ENCODE measurements around the gene RIMS3.

The RIMS3 gene

GRCh38 chr1:40692429-40692895 lies 27.0 kb upstream of the RIMS3 start:
- Histone ChIP-seq H3K9me3 (ENCODE audit: control insufficient read depth in 5 of 5, low read length in 5 of 5) (no peaks in the 10 kb centered on the region), H3K9ac (ENCODE audit: low read length in 5 of 5) (peak overlapping the region; percentile 48 to 99 (median 92)), H3K4me3 (ENCODE audit: low read depth in 1 of 5, low read length in 5 of 5) (peak overlapping the region; percentile 76 to 97 (median 84)), H3K36me3 (ENCODE audit: control insufficient read depth in 5 of 5, insufficient read depth in 5 of 5, low read length in 5 of 5) (no peaks in the 10 kb centered on the region), H3K27me3 (ENCODE audit: control insufficient read depth in 5 of 5, insufficient read depth in 4 of 5, low read length in 5 of 5) (no peaks in the 10 kb centered on the region), H3K27ac (ENCODE audit: low read depth, low read length) (peak overlapping the region; percentile 93), H3K4me1 (ENCODE audit: control insufficient read depth in 5 of 5, insufficient read depth in 5 of 5, low read length in 5 of 5) (peaks cover 0 to 24% (median 21%) of the 10 kb centered on the region in 5 donors)

GRCh38 chr1:40691538-40692428 lies 26.3 kb upstream of the RIMS3 start, which contains the start of gene NFYC:
NFYC (plus strand) TSS chr1:40691704; CDS start chr1:40738844, 47,140 bp downstream.
- Histone ChIP-seq H3K9ac (ENCODE audit: low read length in 5 of 5) (peak within 1 kb of the TSS; percentile 48 to 99 (median 92)), H3K4me3 (ENCODE audit: low read depth in 1 of 5, low read length in 5 of 5) (peak within 1 kb of the TSS; percentile 76 to 97 (median 84)), H3K27ac (ENCODE audit: low read depth, low read length) (peak within 1 kb of the TSS; percentile 93), H3K36me3 (ENCODE audit: control insufficient read depth in 5 of 5, insufficient read depth in 5 of 5, low read length in 5 of 5) (peaks cover 0 to 3% (median 0%) of the 10 kb centered on the region in 5 donors), H3K4me1 (ENCODE audit: control insufficient read depth in 5 of 5, insufficient read depth in 5 of 5, low read length in 5 of 5) (peaks cover 0 to 24% (median 21%) of the 10 kb centered on the region in 5 donors), H3K27me3 (ENCODE audit: control insufficient read depth in 5 of 5, insufficient read depth in 4 of 5, low read length in 5 of 5) (no peaks in the 10 kb centered on the region), H3K9me3 (ENCODE audit: control insufficient read depth in 5 of 5, low read length in 5 of 5) (no peaks in the 10 kb centered on the region)

- peak overlapping the region; percentile 93 for H3K27ac ChIP-seq (ENCODE audit: low read depth, low read length)
- H3K4me3 ChIP-seq (ENCODE audit: low read depth in 1 of 5, low read length in 5 of 5): peak overlapping the region; percentile 76 to 90 (median 84)
- H3K27me3 ChIP-seq (ENCODE audit: control insufficient read depth in 5 of 5, insufficient read depth in 4 of 5, low read length in 5 of 5): no peaks in the 10 kb centered on the region
- H3K9me3 ChIP-seq (ENCODE audit: control insufficient read depth in 5 of 5, low read length in 5 of 5): no peaks in the 10 kb centered on the region
- peak overlapping the region; percentile 29 to 99 (median 79) for H3K9ac ChIP-seq (ENCODE audit: low read length in 5 of 5)
- H3K36me3 ChIP-seq (ENCODE audit: control insufficient read depth in 5 of 5, insufficient read depth in 5 of 5, low read length in 5 of 5): peaks cover 0 to 5% (median 0%) of the 10 kb centered on the region in 5 donors
- peaks cover 0 to 24% (median 21%) of the 10 kb centered on the region in 5 donors for H3K4me1 ChIP-seq (ENCODE audit: control insufficient read depth in 5 of 5, insufficient read depth in 5 of 5, low read length in 5 of 5)
Measured at GRCh38 chr1:40690771-40691537, 25.5 kb upstream of the RIMS3 start.

GRCh38 chr1:40689737-40690136 lies 24.3 kb upstream of the RIMS3 start:
- Histone ChIP-seq H3K36me3 (ENCODE audit: control insufficient read depth in 5 of 5, insufficient read depth in 5 of 5, low read length in 5 of 5) (peaks cover 0 to 5% (median 0%) of the 10 kb centered on the region in 5 donors), H3K27me3 (ENCODE audit: control insufficient read depth in 5 of 5, insufficient read depth in 4 of 5, low read length in 5 of 5) (no peaks in the 10 kb centered on the region), H3K27ac (ENCODE audit: low read depth, low read length) (no peak overlapping the region), H3K9ac (ENCODE audit: low read length in 5 of 5) (no peak overlapping the region), H3K4me3 (ENCODE audit: low read depth in 1 of 5, low read length in 5 of 5) (no peak overlapping the region), H3K9me3 (ENCODE audit: control insufficient read depth in 5 of 5, low read length in 5 of 5) (no peaks in the 10 kb centered on the region), H3K4me1 (ENCODE audit: control insufficient read depth in 5 of 5, insufficient read depth in 5 of 5, low read length in 5 of 5) (peaks cover 0 to 24% (median 21%) of the 10 kb centered on the region in 5 donors)

GRCh38 chr1:40687661-40688060 lies 22.2 kb upstream of the RIMS3 start:
- no peaks in the 10 kb centered on the region for H3K27me3 ChIP-seq (ENCODE audit: control insufficient read depth in 5 of 5, insufficient read depth in 4 of 5, low read length in 5 of 5)
- H3K27ac ChIP-seq (ENCODE audit: low read depth, low read length): no peak overlapping the region
- no peak overlapping the region for H3K4me3 ChIP-seq (ENCODE audit: low read depth in 1 of 5, low read length in 5 of 5)
- H3K4me1 ChIP-seq (ENCODE audit: control insufficient read depth in 5 of 5, insufficient read depth in 5 of 5, low read length in 5 of 5): peaks cover 0 to 15% (median 12%) of the 10 kb centered on the region in 5 donors
- H3K36me3 ChIP-seq (ENCODE audit: control insufficient read depth in 5 of 5, insufficient read depth in 5 of 5, low read length in 5 of 5): peaks cover 0 to 5% (median 0%) of the 10 kb centered on the region in 5 donors
- no peak overlapping the region for H3K9ac ChIP-seq (ENCODE audit: low read length in 5 of 5)
- H3K9me3 ChIP-seq (ENCODE audit: control insufficient read depth in 5 of 5, low read length in 5 of 5): no peaks in the 10 kb centered on the region

GRCh38 chr1:40687059-40687458 lies 21.6 kb upstream of the RIMS3 start:
- peaks cover 0 to 9% (median 6%) of the 10 kb centered on the region in 5 donors for H3K4me1 ChIP-seq (ENCODE audit: control insufficient read depth in 5 of 5, insufficient read depth in 5 of 5, low read length in 5 of 5)
- H3K27ac ChIP-seq (ENCODE audit: low read depth, low read length): no peak overlapping the region
- H3K4me3 ChIP-seq (ENCODE audit: low read depth in 1 of 5, low read length in 5 of 5): no peak overlapping the region
- no peak overlapping the region for H3K9ac ChIP-seq (ENCODE audit: low read length in 5 of 5)
- no peaks in the 10 kb centered on the region for H3K27me3 ChIP-seq (ENCODE audit: control insufficient read depth in 5 of 5, insufficient read depth in 4 of 5, low read length in 5 of 5)
- no peaks in the 10 kb centered on the region for H3K9me3 ChIP-seq (ENCODE audit: control insufficient read depth in 5 of 5, low read length in 5 of 5)
- H3K36me3 ChIP-seq (ENCODE audit: control insufficient read depth in 5 of 5, insufficient read depth in 5 of 5, low read length in 5 of 5): peaks cover 0 to 5% (median 0%) of the 10 kb centered on the region in 5 donors

GRCh38 chr1:40684669-40685068 lies 19.2 kb upstream of the RIMS3 start:
- Histone ChIP-seq H3K4me1 (ENCODE audit: control insufficient read depth in 5 of 5, insufficient read depth in 5 of 5, low read length in 5 of 5) (no peaks in the 10 kb centered on the region), H3K27me3 (ENCODE audit: control insufficient read depth in 5 of 5, insufficient read depth in 4 of 5, low read length in 5 of 5) (no peaks in the 10 kb centered on the region), H3K27ac (ENCODE audit: low read depth, low read length) (no peak overlapping the region), H3K36me3 (ENCODE audit: control insufficient read depth in 5 of 5, insufficient read depth in 5 of 5, low read length in 5 of 5) (peaks cover 0 to 5% (median 0%) of the 10 kb centered on the region in 5 donors), H3K4me3 (ENCODE audit: low read depth in 1 of 5, low read length in 5 of 5) (no peak overlapping the region), H3K9ac (ENCODE audit: low read length in 5 of 5) (no peak overlapping the region), H3K9me3 (ENCODE audit: control insufficient read depth in 5 of 5, low read length in 5 of 5) (no peaks in the 10 kb centered on the region)

- Histone ChIP-seq H3K9ac (ENCODE audit: low read length in 5 of 5) (no peak overlapping the region), H3K27ac (ENCODE audit: low read depth, low read length) (no peak overlapping the region), H3K36me3 (ENCODE audit: control insufficient read depth in 5 of 5, insufficient read depth in 5 of 5, low read length in 5 of 5) (no peaks in the 10 kb centered on the region), H3K4me3 (ENCODE audit: low read depth in 1 of 5, low read length in 5 of 5) (no peak overlapping the region), H3K4me1 (ENCODE audit: control insufficient read depth in 5 of 5, insufficient read depth in 5 of 5, low read length in 5 of 5) (peaks cover 0 to 12% (median 0%) of the 10 kb centered on the region in 5 donors), H3K9me3 (ENCODE audit: control insufficient read depth in 5 of 5, low read length in 5 of 5) (no peaks in the 10 kb centered on the region), H3K27me3 (ENCODE audit: control insufficient read depth in 5 of 5, insufficient read depth in 4 of 5, low read length in 5 of 5) (no peaks in the 10 kb centered on the region)
Measured at GRCh38 chr1:40679165-40679953, 13.9 kb upstream of the RIMS3 start.

- Histone ChIP-seq H3K9ac (ENCODE audit: low read length in 5 of 5) (no peak overlapping the region), H3K4me3 (ENCODE audit: low read depth in 1 of 5, low read length in 5 of 5) (no peak overlapping the region), H3K4me1 (ENCODE audit: control insufficient read depth in 5 of 5, insufficient read depth in 5 of 5, low read length in 5 of 5) (peaks cover 0 to 12% (median 0%) of the 10 kb centered on the region in 5 donors), H3K9me3 (ENCODE audit: control insufficient read depth in 5 of 5, low read length in 5 of 5) (no peaks in the 10 kb centered on the region), H3K27ac (ENCODE audit: low read depth, low read length) (no peak overlapping the region), H3K27me3 (ENCODE audit: control insufficient read depth in 5 of 5, insufficient read depth in 4 of 5, low read length in 5 of 5) (no peaks in the 10 kb centered on the region), H3K36me3 (ENCODE audit: control insufficient read depth in 5 of 5, insufficient read depth in 5 of 5, low read length in 5 of 5) (no peaks in the 10 kb centered on the region)
Measured at GRCh38 chr1:40676501-40676900, 11.0 kb upstream of the RIMS3 start.

Data from subcutaneous abdominal adipose tissue (tissue), 5 donors.